Panc1 (cell line): Measurements from ENCODE around the gene MYLK3.

Experiments used
- CTCF ChIP-seq: fragments of 450-650 bp; IDR thresholded peaks from 2 replicates; pipeline ENCODE4 v1.5.1; 2017; ENCODE audit warnings: mild to moderate bottlenecking
- TCF7L2 ChIP-seq: IDR thresholded peaks from 2 replicates; pipeline ENCODE4 v1.6.1; 2011; ENCODE audit warnings: mild to moderate bottlenecking, low read depth, low read length, inconsistent platforms

GRCh38 chr16:46732561-46732960 is 15.6 kb downstream of the MYLK3 start:
- TF ChIP-seq CTCF (no peak), TCF7L2 (no peak)
